HFFc6 (cell line): ENCODE results near the gene ETNPPL. TPM values are rescaled to one million over a fixed set of nuclear protein-coding genes. Genes with fewer than 3 reads are reported as not detected.
A peak's percentile ranks its signal among the peaks of the same experiment; 100 is the strongest.

Experiments
- DNase-seq: peaks from one replicate; pipeline ENCODE4 v3.0.0-alpha.2; 2018
- H3K27ac Mint-ChIP-seq: 2 replicates; pipeline ENCODE4 v1.8.0; 2020; ENCODE audit warnings: mild to moderate bottlenecking, mixed read lengths
- H3K27me3 Mint-ChIP-seq: 2 replicates; pipeline ENCODE4 v1.8.0; 2021; ENCODE audit warnings: mild to moderate bottlenecking, moderate library complexity, mixed read lengths; ENCODE audit not compliant: insufficient read depth
- H3K36me3 Mint-ChIP-seq: 2 replicates; pipeline ENCODE4 v1.8.0; 2021; ENCODE audit warnings: low read depth, mixed read lengths
- H3K4me1 Mint-ChIP-seq: 2 replicates; pipeline ENCODE4 v1.8.0; 2020; ENCODE audit warnings: low read depth, mixed read lengths
- H3K4me3 Mint-ChIP-seq: 2 replicates; pipeline ENCODE4 v1.8.0; 2020; ENCODE audit warnings: mild to moderate bottlenecking, moderate library complexity, mixed read lengths
- H3K9me3 Mint-ChIP-seq: 2 replicates; pipeline ENCODE4 v1.8.0; 2020; ENCODE audit warnings: mild to moderate bottlenecking, mixed read lengths
- CTCF ChIP-seq: fragments of 200-600 bp; sonication (generic); IDR thresholded peaks from 2 replicates; pipeline ENCODE4 v1.5.0; 2021; ENCODE audit warnings: antibody characterized with exemption, mild to moderate bottlenecking
- total RNA-seq, 6 experiments: library from RNA; stranded (reverse); fragmentation: NEBNext Ultra II Directional; extraction: Animal tissue kit (Norgen Biotek cat#: 25700); gene quantifications; 2 replicates in 1 of 6; 3 replicates in 5 of 6; pipeline ENCODE4 v1.2.3, GENCODE V29; 2021

The ETNPPL gene
- total RNA-seq, 6 experiments from 2014 or later = not detected

GRCh38 chr4:108775921-108776320, 13.1 kb upstream of the ETNPPL start:
- DNase-seq = no peak
- no peaks in the 10 kb centered on the region for H3K36me3 Mint-ChIP-seq
- no peaks in the 10 kb centered on the region for H3K9me3 Mint-ChIP-seq
- no peak for TF ChIP-seq CTCF
- H3K27ac Mint-ChIP-seq = no peak overlapping the region
- no peaks in the 10 kb centered on the region for H3K4me1 Mint-ChIP-seq
- H3K4me3 Mint-ChIP-seq = no peak overlapping the region
- peaks cover 6% of the 10 kb centered on the region for H3K27me3 Mint-ChIP-seq

- no peaks in the 10 kb centered on the region for H3K4me1 Mint-ChIP-seq
- H3K27ac Mint-ChIP-seq = no peak overlapping the region
- H3K36me3 Mint-ChIP-seq = no peaks in the 10 kb centered on the region
- peaks cover 6% of the 10 kb centered on the region for H3K27me3 Mint-ChIP-seq
- no peak for TF ChIP-seq CTCF
- no peak overlapping the region for H3K4me3 Mint-ChIP-seq
- no peak for DNase-seq
- H3K9me3 Mint-ChIP-seq = no peaks in the 10 kb centered on the region
Observed at GRCh38 chr4:108774809-108775530, 12.1 kb upstream of the ETNPPL start.

- Mint-ChIP-seq H3K27ac (no peak overlapping the region), H3K4me3 (no peak overlapping the region), H3K9me3 (no peaks in the 10 kb centered on the region), H3K4me1 (no peaks in the 10 kb centered on the region), H3K36me3 (no peaks in the 10 kb centered on the region), H3K27me3 (peaks cover 3% of the 10 kb centered on the region)
- DNase-seq = no peak
- TF ChIP-seq CTCF = no peak
Observed at GRCh38 chr4:108772402-108772801, 9.5 kb upstream of the ETNPPL start.

GRCh38 chr4:108766058-108766457, 3.2 kb upstream of the ETNPPL start:
- H3K27me3 Mint-ChIP-seq = peaks cover 14% of the 10 kb centered on the region
- no peak for DNase-seq
- no peak overlapping the region for H3K4me3 Mint-ChIP-seq
- H3K36me3 Mint-ChIP-seq = no peaks in the 10 kb centered on the region
- H3K4me1 Mint-ChIP-seq = peaks cover 7% of the 10 kb centered on the region
- H3K9me3 Mint-ChIP-seq = no peaks in the 10 kb centered on the region
- no peak overlapping the region for H3K27ac Mint-ChIP-seq
- TF ChIP-seq CTCF = no peak

GRCh38 chr4:108763986-108764385, 1.1 kb upstream of the ETNPPL start:
- no peak overlapping the region for H3K27ac Mint-ChIP-seq
- no peak for DNase-seq
- H3K4me1 Mint-ChIP-seq = peaks cover 7% of the 10 kb centered on the region
- H3K4me3 Mint-ChIP-seq = no peak overlapping the region
- no peaks in the 10 kb centered on the region for H3K36me3 Mint-ChIP-seq
- H3K27me3 Mint-ChIP-seq = peaks cover 14% of the 10 kb centered on the region
- no peak for TF ChIP-seq CTCF
- no peaks in the 10 kb centered on the region for H3K9me3 Mint-ChIP-seq

- peak overlapping the region; percentile 72 for H3K4me3 Mint-ChIP-seq
- H3K9me3 Mint-ChIP-seq = no peaks in the 10 kb centered on the region
- H3K27ac Mint-ChIP-seq = no peak overlapping the region
- H3K27me3 Mint-ChIP-seq = peaks cover 14% of the 10 kb centered on the region
- H3K36me3 Mint-ChIP-seq = no peaks in the 10 kb centered on the region
- peaks cover 7% of the 10 kb centered on the region for H3K4me1 Mint-ChIP-seq
- no peak for DNase-seq
- no peak for TF ChIP-seq CTCF
Observed at GRCh38 chr4:108763226-108763593, 357 bp upstream of the ETNPPL start.
